SK-N-SH (cell line): ENCODE results near the gene AMELX. TPM values are rescaled to one million over a fixed set of nuclear protein-coding genes. Genes with fewer than 3 reads are reported as not detected.

Experiments used
- CTCF ChIA-PET: fragments of 300-600, 350-600 bp; formaldehyde crosslinking; extraction: SDS; loops from one replicate; lab custom pipeline; 2021; lab: Yijun Ruan, JAX
- POLR2A ChIA-PET: fragments of 350-600 bp; sonication (Branson Sonifier 250); formaldehyde crosslinking; extraction: SDS; loops from one replicate; lab custom pipeline; 2020; ENCODE audit warnings: antibody characterized with exemption, inconsistent platforms; lab: Yijun Ruan, JAX
- DNase-seq: peaks from one replicate; pipeline ENCODE4 v3.0.0; 2012
- H2AFZ ChIP-seq: fragments of 200-600 bp; sonication (generic); 2 replicates; pipeline ENCODE4 v1.8.1; 2016; ENCODE audit warnings: antibody characterized with exemption, mild to moderate bottlenecking, low read depth
- H3F3A ChIP-seq: fragments of 200-600 bp; sonication (generic); replicated peaks from 2 replicates; pipeline ENCODE3; 2016; ENCODE audit warnings: antibody characterized with exemption, mild to moderate bottlenecking; ENCODE audit not compliant: insufficient read depth
- H3K27ac ChIP-seq, 2 experiments: fragments of 200-500 bp in 1 of 2; fragments of 200-600 bp in 1 of 2; sonication (Bioruptor generic) in 1 of 2; sonication (generic), shearing (Covaris generic) in 1 of 2; 2 replicates each; pipeline versions ENCODE4 v1.5.1 to v1.6.1; 2014 to 2016; ENCODE audit warnings: low read depth in 2 of 2, inconsistent platforms in 1 of 2, low read length in 1 of 2, mild to moderate bottlenecking in 1 of 2, mixed read lengths in 1 of 2
- H3K27me3 ChIP-seq: fragments of 200-600 bp; sonication (generic), shearing (Covaris generic); 2 replicates; pipeline ENCODE4 v1.6.1; 2016; ENCODE audit warnings: mixed run types; ENCODE audit not compliant: insufficient read depth
- H3K36me3 ChIP-seq, 2 experiments: fragments of 200-500 bp in 1 of 2; fragments of 200-600 bp in 1 of 2; sonication (Bioruptor generic) in 1 of 2; sonication (generic) in 1 of 2; replicated peaks in 1 of 2; 2 replicates each; pipeline versions ENCODE3 to v1.5.1; 2014 to 2016; ENCODE audit warnings: low read length in 1 of 2, mild to moderate bottlenecking in 1 of 2; ENCODE audit not compliant: insufficient read depth in 2 of 2, control insufficient read depth in 1 of 2
- H3K4me1 ChIP-seq, 2 experiments: fragments of 200-500 bp in 1 of 2; fragments of 200-600 bp in 1 of 2; sonication (Bioruptor generic) in 1 of 2; sonication (generic), shearing (Covaris generic) in 1 of 2; 2 replicates each; pipeline versions ENCODE4 v1.5.1 to v1.6.1; 2014 to 2016; ENCODE audit warnings: low read depth in 1 of 2, low read length in 1 of 2, mixed run types in 1 of 2; ENCODE audit not compliant: insufficient read depth in 2 of 2, control insufficient read depth in 1 of 2
- H3K4me2 ChIP-seq: fragments of 200-600 bp; sonication (generic), shearing (Covaris generic); 2 replicates; pipeline ENCODE4 v1.6.1; 2017; ENCODE audit warnings: mixed run types
- H3K4me3 ChIP-seq, 2 experiments: fragments of 200-500 bp in 1 of 2; fragments of 200-600 bp in 1 of 2; sonication (Bioruptor generic) in 1 of 2; sonication (generic), shearing (Covaris generic) in 1 of 2; 2 replicates each; pipeline versions ENCODE4 v1.5.1 to v1.8.1; 2014 to 2016; ENCODE audit warnings: low read depth in 2 of 2, inconsistent platforms in 1 of 2, low read length in 1 of 2, mild to moderate bottlenecking in 1 of 2, mixed read lengths in 1 of 2, moderate library complexity in 1 of 2
- H3K79me2 ChIP-seq: fragments of 200-600 bp; sonication (generic); 2 replicates; pipeline ENCODE4 v1.8.1; 2017; ENCODE audit warnings: mild to moderate bottlenecking; ENCODE audit not compliant: insufficient read depth
- H3K9ac ChIP-seq: fragments of 200-600 bp; sonication (generic); 2 replicates; pipeline ENCODE4 v1.6.1; 2017; ENCODE audit warnings: mixed run types
- H3K9me2 ChIP-seq: fragments of 200-600 bp; sonication (generic); 2 replicates; pipeline ENCODE4 v1.6.1; 2017; ENCODE audit warnings: mixed run types
- H3K9me3 ChIP-seq: fragments of 200-600 bp; sonication (generic); 2 replicates; pipeline ENCODE4 v1.6.1; 2017; ENCODE audit warnings: mixed run types, mild to moderate bottlenecking, moderate library complexity
- H4K20me1 ChIP-seq: fragments of 200-600 bp; sonication (generic); 2 replicates; pipeline ENCODE4 v1.6.1; 2017; ENCODE audit warnings: mild to moderate bottlenecking, mixed run types; ENCODE audit not compliant: insufficient read depth
- EZH2phosphoT487 ChIP-seq: fragments of 200-600 bp; sonication (generic); IDR thresholded peaks from 2 replicates; pipeline ENCODE4 v1.6.1; 2017; ENCODE audit warnings: low read depth, mixed run types, mild to moderate bottlenecking, antibody characterized with exemption, moderate library complexity, borderline replicate concordance
- FOXJ3 ChIP-seq: sonication (generic); formaldehyde crosslinking; IDR thresholded peaks from 2 replicates; pipeline ENCODE4 v1.5.1; 2020; ENCODE audit warnings: mild to moderate bottlenecking, missing genetic modification reagents
- FOXM1 ChIP-seq: IDR thresholded peaks from 2 replicates; pipeline ENCODE4 v1.4.0; 2012; ENCODE audit warnings: low read depth, mild to moderate bottlenecking
- GATA2 ChIP-seq: sonication (generic); formaldehyde crosslinking; IDR thresholded peaks from 2 replicates; pipeline ENCODE4 v1.5.0; 2020; ENCODE audit warnings: mild to moderate bottlenecking, missing genetic modification reagents
- MXI1 ChIP-seq: IDR thresholded peaks from 2 replicates; pipeline ENCODE4 v1.6.1; 2012; ENCODE audit warnings: mild to moderate bottlenecking, low read depth, low read length, improper control_type of control experiment
- NRF1 ChIP-seq: IDR thresholded peaks from 2 replicates; pipeline ENCODE4 v1.6.1; 2012; ENCODE audit warnings: low read depth, mild to moderate bottlenecking, low read length
- POLR2AphosphoS5 ChIP-seq: IDR thresholded peaks from 2 replicates; pipeline ENCODE4 v1.6.1; 2012; ENCODE audit warnings: low read depth, low read length
- RAD21 ChIP-seq: IDR thresholded peaks from 2 replicates; pipeline ENCODE4 v1.6.1; 2012; ENCODE audit warnings: mild to moderate bottlenecking, low read length
- RFX5 ChIP-seq: IDR thresholded peaks from 2 replicates; pipeline ENCODE4 v1.6.1; 2012; ENCODE audit warnings: mild to moderate bottlenecking, improper control_type of control experiment, low read length
- SMC3 ChIP-seq: IDR thresholded peaks from 2 replicates; pipeline ENCODE4 v1.6.1; 2012; ENCODE audit warnings: low read depth, low read length, improper control_type of control experiment
- TEAD4 ChIP-seq: IDR thresholded peaks from 2 replicates; pipeline ENCODE4 v1.4.0; 2012; ENCODE audit warnings: mild to moderate bottlenecking, borderline replicate concordance; ENCODE audit not compliant: insufficient read depth
- WGBS: methylation state at CpG from one replicate; pipeline ENCODE4 v1.1.6; 2017; ENCODE audit warnings: low lambda C conversion rate; 5-methylcytosine and 5-hydroxymethylcytosine counted together
- polyA plus RNA-seq, 3 experiments: library from polyadenylated mRNA; depleted of rRNA; stranded (reverse); fragments of >200 nt; gene quantifications; 2 replicates each; pipeline ENCODE4 v1.2.3, GENCODE V29; 2012
- TF ChIP-seq, protein P1 (sequence below): IDR thresholded peaks from 2 replicates; pipeline ENCODE4 v1.4.0; 2012; ENCODE audit warnings: low read depth
- TF ChIP-seq, protein P2 (sequence below): fragments of 150-350 bp; IDR thresholded peaks from 2 replicates; pipeline ENCODE4 v1.6.1; 2017; ENCODE audit warnings: antibody characterized with exemption, low read length, low read depth, borderline replicate concordance
- TF ChIP-seq, protein P3 (sequence below): fragments of 200-600 bp; sonication (generic); IDR thresholded peaks from 2 replicates; pipeline ENCODE4 v1.6.1; 2017; ENCODE audit warnings: antibody characterized with exemption, mild to moderate bottlenecking, moderate library complexity
- TF ChIP-seq, protein P4 (sequence below): IDR thresholded peaks from 2 replicates; pipeline ENCODE4 v1.4.0; 2012; ENCODE audit warnings: low read depth, borderline replicate concordance

Gene AMELX
- polyA plus RNA-seq, 1 of the 3 experiments (the other 2 are of a cell fraction), result not detected

DNA sequence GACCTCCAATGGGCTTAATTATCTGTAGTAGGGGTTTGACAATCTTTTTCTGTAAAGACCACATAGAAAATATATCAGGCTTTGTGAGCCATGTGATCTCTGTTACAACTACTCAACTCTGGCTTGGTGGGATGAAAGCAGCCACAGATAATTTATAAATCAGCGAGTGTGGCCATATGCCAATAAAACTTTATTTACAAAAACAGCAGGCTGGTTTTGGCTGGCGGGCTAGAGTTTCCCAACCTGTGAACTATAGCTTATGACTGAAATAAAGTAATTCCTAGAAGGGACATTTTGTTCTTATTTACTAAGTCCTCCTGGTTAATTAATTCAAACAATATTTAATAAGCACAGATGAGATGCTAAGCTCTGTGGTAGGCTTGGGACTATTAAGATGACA lies 35.9 kb upstream of the AMELX start:
- Histone ChIP-seq H3K9me2 (no peaks in the 10 kb centered on the region), H3K9ac (no peak overlapping the region), H2AFZ (no peak overlapping the region), H3K36me3 (no peaks in the 10 kb centered on the region), H3K27me3 (no peaks in the 10 kb centered on the region), H3F3A (no peaks in the 10 kb centered on the region), H3K4me1 (no peaks in the 10 kb centered on the region), H3K9me3 (no peaks in the 10 kb centered on the region), H4K20me1 (no peaks in the 10 kb centered on the region), H3K27ac (no peak overlapping the region), H3K79me2 (no peaks in the 10 kb centered on the region), H3K4me3 (no peak overlapping the region), H3K4me2 (no peak overlapping the region)
- POLR2A ChIA-PET, result no interaction called here
- WGBS, result 43% methylated on average over 2 of the region's 2 CpGs
- CTCF ChIA-PET, result interaction anchor here (0.9 kb wide), 1 partner anchor 22 kb away, joined by 3 read pairs; no protein-coding TSS in a partner anchor
- TF ChIP-seq FOXJ3 (CRISPR knock-in tag), result no peak
- TF ChIP-seq MXI1, result no peak
- TF ChIP-seq GATA2 (CRISPR knock-in tag), result no peak
- TF ChIP-seq, protein P1, sequence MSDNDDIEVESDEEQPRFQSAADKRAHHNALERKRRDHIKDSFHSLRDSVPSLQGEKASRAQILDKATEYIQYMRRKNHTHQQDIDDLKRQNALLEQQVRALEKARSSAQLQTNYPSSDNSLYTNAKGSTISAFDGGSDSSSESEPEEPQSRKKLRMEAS, result no peak
- no peak for TF ChIP-seq NRF1
- no peak for TF ChIP-seq RAD21
- TF ChIP-seq, protein P2, sequence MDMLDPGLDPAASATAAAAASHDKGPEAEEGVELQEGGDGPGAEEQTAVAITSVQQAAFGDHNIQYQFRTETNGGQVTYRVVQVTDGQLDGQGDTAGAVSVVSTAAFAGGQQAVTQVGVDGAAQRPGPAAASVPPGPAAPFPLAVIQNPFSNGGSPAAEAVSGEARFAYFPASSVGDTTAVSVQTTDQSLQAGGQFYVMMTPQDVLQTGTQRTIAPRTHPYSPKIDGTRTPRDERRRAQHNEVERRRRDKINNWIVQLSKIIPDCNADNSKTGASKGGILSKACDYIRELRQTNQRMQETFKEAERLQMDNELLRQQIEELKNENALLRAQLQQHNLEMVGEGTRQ, result no peak
- no peak for TF ChIP-seq EZH2phosphoT487
- TF ChIP-seq, protein P3, sequence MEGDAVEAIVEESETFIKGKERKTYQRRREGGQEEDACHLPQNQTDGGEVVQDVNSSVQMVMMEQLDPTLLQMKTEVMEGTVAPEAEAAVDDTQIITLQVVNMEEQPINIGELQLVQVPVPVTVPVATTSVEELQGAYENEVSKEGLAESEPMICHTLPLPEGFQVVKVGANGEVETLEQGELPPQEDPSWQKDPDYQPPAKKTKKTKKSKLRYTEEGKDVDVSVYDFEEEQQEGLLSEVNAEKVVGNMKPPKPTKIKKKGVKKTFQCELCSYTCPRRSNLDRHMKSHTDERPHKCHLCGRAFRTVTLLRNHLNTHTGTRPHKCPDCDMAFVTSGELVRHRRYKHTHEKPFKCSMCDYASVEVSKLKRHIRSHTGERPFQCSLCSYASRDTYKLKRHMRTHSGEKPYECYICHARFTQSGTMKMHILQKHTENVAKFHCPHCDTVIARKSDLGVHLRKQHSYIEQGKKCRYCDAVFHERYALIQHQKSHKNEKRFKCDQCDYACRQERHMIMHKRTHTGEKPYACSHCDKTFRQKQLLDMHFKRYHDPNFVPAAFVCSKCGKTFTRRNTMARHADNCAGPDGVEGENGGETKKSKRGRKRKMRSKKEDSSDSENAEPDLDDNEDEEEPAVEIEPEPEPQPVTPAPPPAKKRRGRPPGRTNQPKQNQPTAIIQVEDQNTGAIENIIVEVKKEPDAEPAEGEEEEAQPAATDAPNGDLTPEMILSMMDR, result no peak
- TF ChIP-seq, protein P4, sequence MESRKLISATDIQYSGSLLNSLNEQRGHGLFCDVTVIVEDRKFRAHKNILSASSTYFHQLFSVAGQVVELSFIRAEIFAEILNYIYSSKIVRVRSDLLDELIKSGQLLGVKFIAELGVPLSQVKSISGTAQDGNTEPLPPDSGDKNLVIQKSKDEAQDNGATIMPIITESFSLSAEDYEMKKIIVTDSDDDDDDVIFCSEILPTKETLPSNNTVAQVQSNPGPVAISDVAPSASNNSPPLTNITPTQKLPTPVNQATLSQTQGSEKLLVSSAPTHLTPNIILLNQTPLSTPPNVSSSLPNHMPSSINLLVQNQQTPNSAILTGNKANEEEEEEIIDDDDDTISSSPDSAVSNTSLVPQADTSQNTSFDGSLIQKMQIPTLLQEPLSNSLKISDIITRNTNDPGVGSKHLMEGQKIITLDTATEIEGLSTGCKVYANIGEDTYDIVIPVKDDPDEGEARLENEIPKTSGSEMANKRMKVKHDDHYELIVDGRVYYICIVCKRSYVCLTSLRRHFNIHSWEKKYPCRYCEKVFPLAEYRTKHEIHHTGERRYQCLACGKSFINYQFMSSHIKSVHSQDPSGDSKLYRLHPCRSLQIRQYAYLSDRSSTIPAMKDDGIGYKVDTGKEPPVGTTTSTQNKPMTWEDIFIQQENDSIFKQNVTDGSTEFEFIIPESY, result no peak
- no peak for TF ChIP-seq SMC3
- TF ChIP-seq POLR2AphosphoS5, result no peak
- TF ChIP-seq TEAD4, result no peak
- no peak for TF ChIP-seq RFX5
- TF ChIP-seq FOXM1, result no peak
- DNase-seq, result no peak
